Ovary (tissue), 3 donors: Measurements from ENCODE around the gene PTPRN2.

Experiments
- POLR2A ChIP-seq: fragments of 450-650 bp; IDR thresholded peaks from one replicate; pipeline ENCODE4 v1.6.1; 2017; ENCODE audit warnings: antibody characterized with exemption, mild to moderate bottlenecking, moderate library complexity
- TF ChIP-seq, protein P1 (sequence below), 3 donors: fragments of 450-650 bp in 2 of 3; fragments of 200-600 bp in 1 of 3; IDR thresholded peaks; one replicate each; pipeline versions ENCODE4 v1.5.1 to v1.8.0; 2016 to 2022; ENCODE audit warnings: antibody characterized with exemption in 3 of 3, mild to moderate bottlenecking in 1 of 3
- donor health status: DM: no; HTN: no; CAD: no.

DNA sequence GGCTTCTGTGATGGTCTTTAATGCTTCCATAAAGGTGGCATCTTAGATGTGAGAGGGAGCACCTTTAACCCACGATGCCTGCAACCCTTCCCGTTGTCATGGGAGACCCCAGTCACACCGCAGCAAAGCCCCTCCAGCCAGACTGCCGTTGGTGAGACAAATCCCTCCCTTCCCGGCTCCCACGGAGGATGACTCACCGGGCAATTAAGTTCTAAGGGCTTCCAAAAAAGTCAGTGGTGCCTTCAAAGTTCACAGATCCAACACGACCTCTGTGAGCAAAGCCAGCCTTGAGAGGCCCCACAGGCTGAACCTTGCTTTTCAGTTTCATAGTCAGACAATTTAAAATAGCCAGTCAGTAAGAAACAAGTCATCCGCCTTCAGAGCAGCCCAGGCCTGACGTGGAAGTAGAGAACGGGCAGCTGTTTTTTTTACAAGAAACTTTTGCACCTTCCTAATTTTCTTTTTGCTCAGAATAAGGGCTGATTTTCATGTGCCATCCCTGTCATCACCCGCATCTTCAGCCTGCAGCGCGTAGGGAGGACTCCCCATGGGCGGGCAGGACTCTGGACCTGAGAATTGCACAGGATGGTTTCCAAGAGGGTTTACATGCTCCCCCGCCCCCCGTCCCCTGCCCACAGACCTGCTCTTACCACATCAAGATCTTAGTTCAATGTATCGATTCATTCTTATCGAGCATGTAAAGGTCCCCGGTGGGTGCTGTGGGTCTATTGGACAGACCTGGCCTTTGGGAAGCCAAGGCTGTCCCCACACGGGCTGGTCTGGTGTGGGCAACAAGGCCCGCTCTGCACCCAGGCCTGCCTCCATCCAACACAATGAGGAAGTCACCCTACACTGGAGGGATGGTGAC is 916.9 kb downstream of the PTPRN2 start:
- TF ChIP-seq, protein P1, sequence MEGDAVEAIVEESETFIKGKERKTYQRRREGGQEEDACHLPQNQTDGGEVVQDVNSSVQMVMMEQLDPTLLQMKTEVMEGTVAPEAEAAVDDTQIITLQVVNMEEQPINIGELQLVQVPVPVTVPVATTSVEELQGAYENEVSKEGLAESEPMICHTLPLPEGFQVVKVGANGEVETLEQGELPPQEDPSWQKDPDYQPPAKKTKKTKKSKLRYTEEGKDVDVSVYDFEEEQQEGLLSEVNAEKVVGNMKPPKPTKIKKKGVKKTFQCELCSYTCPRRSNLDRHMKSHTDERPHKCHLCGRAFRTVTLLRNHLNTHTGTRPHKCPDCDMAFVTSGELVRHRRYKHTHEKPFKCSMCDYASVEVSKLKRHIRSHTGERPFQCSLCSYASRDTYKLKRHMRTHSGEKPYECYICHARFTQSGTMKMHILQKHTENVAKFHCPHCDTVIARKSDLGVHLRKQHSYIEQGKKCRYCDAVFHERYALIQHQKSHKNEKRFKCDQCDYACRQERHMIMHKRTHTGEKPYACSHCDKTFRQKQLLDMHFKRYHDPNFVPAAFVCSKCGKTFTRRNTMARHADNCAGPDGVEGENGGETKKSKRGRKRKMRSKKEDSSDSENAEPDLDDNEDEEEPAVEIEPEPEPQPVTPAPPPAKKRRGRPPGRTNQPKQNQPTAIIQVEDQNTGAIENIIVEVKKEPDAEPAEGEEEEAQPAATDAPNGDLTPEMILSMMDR (IDR thresholded peaks at IDR 0.05): no peak
- TF ChIP-seq POLR2A: no peak
